ENCODE data around the gene CAPN8. TPM values are rescaled to one million over a fixed set of nuclear protein-coding genes. Genes with fewer than 3 reads are reported as not detected.
A peak's percentile ranks its signal among the peaks of the same experiment; 100 is the strongest.

The CAPN8 gene
- total and polyA plus RNA-seq, 4 donors: 30.5 to 123 (median 81.2) TPM

- ATAC-seq (ENCODE audit: insufficient read depth, low FRiP score) (no peak), DNase-seq (no peak)
- Histone ChIP-seq H3K9ac (ENCODE audit: insufficient read depth in 1 of 2, low read length in 2 of 2) (no peak overlapping the region), H3K36me3 (ENCODE audit: control insufficient read depth in 4 of 4, insufficient read depth in 4 of 4, low read length in 4 of 4) (no peaks in the 10 kb centered on the region), H3K4me3 (no peak overlapping the region), H3K9me3 (ENCODE audit: control insufficient read depth in 4 of 4, insufficient read depth in 3 of 4, low read length in 3 of 4) (no peaks in the 10 kb centered on the region), H3K27ac (ENCODE audit: low read depth in 1 of 2, low read length in 1 of 2) (no peak overlapping the region), H3K4me1 (ENCODE audit: control insufficient read depth in 5 of 5, insufficient read depth in 5 of 5, low read length in 5 of 5) (no peaks in the 10 kb centered on the region), H3K27me3 (ENCODE audit: control insufficient read depth in 3 of 3, insufficient read depth in 3 of 3, low read length in 2 of 3) (no peaks in the 10 kb centered on the region)
- 70 to 77% methylated on average over 5 of the region's 5 CpGs for WGBS, 2 donors
- no peak for TF ChIP-seq CTCF (IDR thresholded peaks at IDR 0.05; ENCODE audit: control extremely low read depth, extremely low read depth)
These were observed 108.4 kb downstream of the CAPN8 start for GRCh38 chr1:223557130-223557475.

GRCh38 chr1:223556414-223557129 is 108.9 kb downstream of the CAPN8 start:
- peak; percentile 26 for TF ChIP-seq CTCF (IDR thresholded peaks at IDR 0.05; ENCODE audit: control extremely low read depth, extremely low read depth)
- Histone ChIP-seq H3K4me3 (no peak overlapping the region), H3K27ac (ENCODE audit: low read depth in 1 of 2, low read length in 1 of 2) (no peak overlapping the region), H3K36me3 (ENCODE audit: control insufficient read depth in 4 of 4, insufficient read depth in 4 of 4, low read length in 4 of 4) (no peaks in the 10 kb centered on the region), H3K9me3 (ENCODE audit: control insufficient read depth in 4 of 4, insufficient read depth in 3 of 4, low read length in 3 of 4) (no peaks in the 10 kb centered on the region), H3K27me3 (ENCODE audit: control insufficient read depth in 3 of 3, insufficient read depth in 3 of 3, low read length in 2 of 3) (no peaks in the 10 kb centered on the region), H3K4me1 (ENCODE audit: control insufficient read depth in 5 of 5, insufficient read depth in 5 of 5, low read length in 5 of 5) (no peaks in the 10 kb centered on the region), H3K9ac (ENCODE audit: insufficient read depth in 1 of 2, low read length in 2 of 2) (no peak overlapping the region)
- ATAC-seq (ENCODE audit: insufficient read depth, low FRiP score) (no peak), DNase-seq (peak in 2 of 3 donors; percentile 26 to 37)
- 54 to 62% methylated on average over 8 of the region's 8 CpGs for whole genome bisulfite sequencing, 2 donors

GRCh38 chr1:223553957-223554356 is 111.5 kb downstream of the CAPN8 start:
- WGBS, 2 donors: 96 to 97% methylated on average over 3 of the region's 3 CpGs
- no peak for DNase-seq
- no peak for ATAC-seq (ENCODE audit: insufficient read depth, low FRiP score)
- TF ChIP-seq CTCF (IDR thresholded peaks at IDR 0.05; ENCODE audit: control extremely low read depth, extremely low read depth): no peak
- no peak overlapping the region for H3K27ac ChIP-seq (ENCODE audit: low read depth in 1 of 2, low read length in 1 of 2)
- no peak overlapping the region for H3K4me3 ChIP-seq
- no peaks in the 10 kb centered on the region for H3K27me3 ChIP-seq (ENCODE audit: control insufficient read depth in 3 of 3, insufficient read depth in 3 of 3, low read length in 2 of 3)
- no peaks in the 10 kb centered on the region for H3K36me3 ChIP-seq (ENCODE audit: control insufficient read depth in 4 of 4, insufficient read depth in 4 of 4, low read length in 4 of 4)
- H3K4me1 ChIP-seq (ENCODE audit: control insufficient read depth in 5 of 5, insufficient read depth in 5 of 5, low read length in 5 of 5): peaks cover 0 to 7% (median 0%) of the 10 kb centered on the region in 5 donors
- no peaks in the 10 kb centered on the region for H3K9me3 ChIP-seq (ENCODE audit: control insufficient read depth in 4 of 4, insufficient read depth in 3 of 4, low read length in 3 of 4)
- no peak overlapping the region for H3K9ac ChIP-seq (ENCODE audit: insufficient read depth in 1 of 2, low read length in 2 of 2)

GRCh38 chr1:223551610-223552009 is 113.9 kb downstream of the CAPN8 start:
- DNase-seq (no peak), ATAC-seq (ENCODE audit: insufficient read depth, low FRiP score) (no peak)
- TF ChIP-seq CTCF (IDR thresholded peaks at IDR 0.05; ENCODE audit: control extremely low read depth, extremely low read depth): no peak
- WGBS, 2 donors: 29 to 61% methylated on average over 3 of the region's 3 CpGs
- H3K27ac ChIP-seq (ENCODE audit: low read depth in 1 of 2, low read length in 1 of 2): no peak overlapping the region
- H3K9ac ChIP-seq (ENCODE audit: insufficient read depth in 1 of 2, low read length in 2 of 2): no peak overlapping the region
- no peak overlapping the region for H3K4me3 ChIP-seq
- no peaks in the 10 kb centered on the region for H3K36me3 ChIP-seq (ENCODE audit: control insufficient read depth in 4 of 4, insufficient read depth in 4 of 4, low read length in 4 of 4)
- peaks cover 0 to 7% (median 0%) of the 10 kb centered on the region in 5 donors for H3K4me1 ChIP-seq (ENCODE audit: control insufficient read depth in 5 of 5, insufficient read depth in 5 of 5, low read length in 5 of 5)
- no peaks in the 10 kb centered on the region for H3K27me3 ChIP-seq (ENCODE audit: control insufficient read depth in 3 of 3, insufficient read depth in 3 of 3, low read length in 2 of 3)
- peaks cover 0 to 4% (median 0%) of the 10 kb centered on the region in 4 donors for H3K9me3 ChIP-seq (ENCODE audit: control insufficient read depth in 4 of 4, insufficient read depth in 3 of 4, low read length in 3 of 4)
